Effector memory CD8-positive, alpha-beta T cell (primary cell): ENCODE data around the gene A1BG.

ENCODE experiments used
- ATAC-seq: fragments of 150-1000 bp; cut with Tn5 transposase; replicated peaks from 2 replicates; pipeline ENCODE4 v1.10.0; 2021; ENCODE audit warnings: mild to moderate bottlenecking, moderate library complexity
- DNase-seq, 3 experiments: peaks; one replicate each; pipeline ENCODE4 v3.0.0; 2021
- H3K27ac Mint-ChIP-seq, 2 donors: one replicate each; pipeline ENCODE4 v1.8.0; 2022; ENCODE audit warnings: mild to moderate bottlenecking in 2 of 2, mixed read lengths in 2 of 2, moderate library complexity in 2 of 2
- H3K27me3 Mint-ChIP-seq, 2 donors: one replicate each; pipeline ENCODE4 v1.8.0; 2022; ENCODE audit warnings: mixed read lengths in 2 of 2
- H3K36me3 Mint-ChIP-seq: one replicate; pipeline ENCODE4 v1.8.0; 2022; ENCODE audit warnings: mild to moderate bottlenecking, moderate library complexity, mixed read lengths; ENCODE audit not compliant: insufficient read depth
- H3K4me1 Mint-ChIP-seq, 2 donors: one replicate each; pipeline ENCODE4 v1.8.0; 2022; ENCODE audit warnings: low read depth in 2 of 2, mixed read lengths in 2 of 2
- H3K4me3 Mint-ChIP-seq, 2 donors: one replicate each; pipeline ENCODE4 v1.8.0; 2022; ENCODE audit warnings: mild to moderate bottlenecking in 2 of 2, mixed read lengths in 2 of 2, moderate library complexity in 2 of 2
- H3K9me3 Mint-ChIP-seq, 2 donors: one replicate each; pipeline ENCODE4 v1.8.0; 2022; ENCODE audit warnings: mixed read lengths in 2 of 2

A1BG gene

GRCh38 chr19:58357481-58358145 is 4.3 kb upstream of the A1BG start:
- ATAC-seq (no peak), DNase-seq (no peak)
- Mint-ChIP-seq H3K4me3 (peak overlapping the region in 1 of 2 donors; percentile 71), H3K27me3 (no peaks in the 10 kb centered on the region), H3K9me3 (no peaks in the 10 kb centered on the region), H3K27ac (no peak overlapping the region), H3K36me3 (peaks cover 23% of the 10 kb centered on the region), H3K4me1 (peaks cover 7 to 10% of the 10 kb centered on the region in 2 donors)

GRCh38 chr19:58356766-58357480 is 3.6 kb upstream of the A1BG start:
- ATAC-seq (no peak), DNase-seq (no peak)
- no peak overlapping the region for H3K27ac Mint-ChIP-seq
- no peaks in the 10 kb centered on the region for H3K9me3 Mint-ChIP-seq
- peaks cover 18% of the 10 kb centered on the region for H3K36me3 Mint-ChIP-seq
- H3K4me1 Mint-ChIP-seq = peaks cover 3 to 8% of the 10 kb centered on the region in 2 donors
- peak overlapping the region in 1 of 2 donors; percentile 71 for H3K4me3 Mint-ChIP-seq
- no peaks in the 10 kb centered on the region for H3K27me3 Mint-ChIP-seq

- H3K9me3 Mint-ChIP-seq = no peaks in the 10 kb centered on the region
- DNase-seq (peak in 2 of 3 experiments; percentile 9 to 17), ATAC-seq (peak; percentile 80)
- H3K4me3 Mint-ChIP-seq = peak overlapping the region; percentile 35 to 71
- H3K27ac Mint-ChIP-seq = no peak overlapping the region
- H3K4me1 Mint-ChIP-seq = peaks cover 0 to 6% of the 10 kb centered on the region in 2 donors
- peaks cover 16% of the 10 kb centered on the region for H3K36me3 Mint-ChIP-seq
- no peaks in the 10 kb centered on the region for H3K27me3 Mint-ChIP-seq
Observed at GRCh38 chr19:58355908-58356765, 2.8 kb upstream of the A1BG start.

DNA sequence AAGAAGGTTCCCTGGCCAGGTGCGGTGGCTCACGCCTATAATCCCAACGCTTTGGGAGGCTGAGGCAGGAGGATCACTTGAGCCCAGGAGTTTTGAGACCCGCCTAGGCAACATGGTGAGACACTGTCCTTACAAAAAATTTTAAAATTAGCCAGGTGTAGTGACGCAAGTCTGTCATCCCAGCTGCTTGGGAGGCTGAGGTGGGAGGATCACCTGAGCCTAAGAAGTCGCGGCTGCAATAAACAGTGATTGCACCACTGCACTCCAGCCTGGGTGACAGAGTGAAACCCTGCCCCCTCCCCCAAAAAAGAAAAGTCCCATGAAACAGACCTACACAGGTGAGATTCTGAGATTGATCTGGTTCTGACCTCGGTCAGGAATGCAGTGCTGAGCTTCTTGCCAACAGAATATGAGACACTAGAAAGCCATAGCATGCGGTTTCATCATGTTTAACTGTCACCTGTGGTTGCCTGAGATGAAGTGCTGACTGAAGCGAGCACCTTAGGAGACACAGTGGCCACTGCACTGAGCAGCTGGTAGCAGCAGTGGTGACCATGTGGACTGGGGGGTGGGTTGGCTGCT is 2.0 kb upstream of the A1BG start:
- H3K9me3 Mint-ChIP-seq = no peaks in the 10 kb centered on the region
- H3K4me3 Mint-ChIP-seq = peak overlapping the region; percentile 35 to 43
- H3K27ac Mint-ChIP-seq = no peak overlapping the region
- no peak for DNase-seq
- no peak for ATAC-seq
- H3K36me3 Mint-ChIP-seq = peaks cover 12% of the 10 kb centered on the region
- H3K27me3 Mint-ChIP-seq = no peaks in the 10 kb centered on the region
- H3K4me1 Mint-ChIP-seq = peaks cover 0 to 6% of the 10 kb centered on the region in 2 donors

GRCh38 chr19:58354478-58355030 is 1.3 kb upstream of the A1BG start:
- DNase-seq (no peak), ATAC-seq (no peak)
- no peak overlapping the region for H3K4me3 Mint-ChIP-seq
- H3K9me3 Mint-ChIP-seq = peaks cover 0 to 2% of the 10 kb centered on the region in 2 donors
- H3K27ac Mint-ChIP-seq = no peak overlapping the region
- no peaks in the 10 kb centered on the region for H3K27me3 Mint-ChIP-seq
- peaks cover 12% of the 10 kb centered on the region for H3K36me3 Mint-ChIP-seq
- peaks cover 2 to 6% of the 10 kb centered on the region in 2 donors for H3K4me1 Mint-ChIP-seq

GRCh38 chr19:58353717-58354477 is 605 bp upstream of the A1BG start:
- peaks cover 0 to 2% of the 10 kb centered on the region in 2 donors for H3K9me3 Mint-ChIP-seq
- no peak overlapping the region for H3K27ac Mint-ChIP-seq
- ATAC-seq (no peak), DNase-seq (no peak)
- H3K4me1 Mint-ChIP-seq = peaks cover 4 to 6% of the 10 kb centered on the region in 2 donors
- H3K36me3 Mint-ChIP-seq = peaks cover 6% of the 10 kb centered on the region
- H3K27me3 Mint-ChIP-seq = no peaks in the 10 kb centered on the region
- H3K4me3 Mint-ChIP-seq = no peak overlapping the region

- H3K9me3 Mint-ChIP-seq = peaks cover 0 to 2% of the 10 kb centered on the region in 2 donors
- no peaks in the 10 kb centered on the region for H3K27me3 Mint-ChIP-seq
- H3K4me1 Mint-ChIP-seq = peaks cover 4 to 14% of the 10 kb centered on the region in 2 donors
- ATAC-seq = no peak
- no peak for DNase-seq
- H3K4me3 Mint-ChIP-seq = no peak overlapping the region
- H3K36me3 Mint-ChIP-seq = peaks cover 9% of the 10 kb centered on the region
- H3K27ac Mint-ChIP-seq = peak overlapping the region; percentile 63 to 66
Observed at GRCh38 chr19:58351990-58352755, 1.1 kb downstream of the A1BG start.

DNA sequence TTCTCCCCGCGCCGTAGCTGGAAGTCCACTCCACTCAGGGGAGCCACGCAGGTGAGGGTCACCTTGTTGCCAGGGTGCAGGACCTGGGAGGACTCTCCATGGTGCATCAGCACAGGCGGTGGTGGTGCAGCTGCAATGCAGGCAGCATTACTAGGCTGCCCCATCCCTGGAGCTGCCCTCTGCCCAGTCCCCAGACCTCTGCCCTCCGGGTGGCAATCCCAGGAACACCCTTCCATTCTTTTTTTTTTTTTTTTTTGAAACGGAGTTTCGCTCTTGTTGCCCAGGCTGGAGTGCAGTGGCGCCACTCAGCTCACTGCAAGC is 1.8 kb downstream of the A1BG start:
- H3K27me3 Mint-ChIP-seq = no peaks in the 10 kb centered on the region
- H3K27ac Mint-ChIP-seq = peak overlapping the region in 1 of 2 donors; percentile 66
- H3K4me3 Mint-ChIP-seq = no peak overlapping the region
- ATAC-seq (no peak), DNase-seq (no peak)
- peaks cover 0 to 2% of the 10 kb centered on the region in 2 donors for H3K9me3 Mint-ChIP-seq
- peaks cover 8 to 17% of the 10 kb centered on the region in 2 donors for H3K4me1 Mint-ChIP-seq
- H3K36me3 Mint-ChIP-seq = peaks cover 14% of the 10 kb centered on the region

DNA sequence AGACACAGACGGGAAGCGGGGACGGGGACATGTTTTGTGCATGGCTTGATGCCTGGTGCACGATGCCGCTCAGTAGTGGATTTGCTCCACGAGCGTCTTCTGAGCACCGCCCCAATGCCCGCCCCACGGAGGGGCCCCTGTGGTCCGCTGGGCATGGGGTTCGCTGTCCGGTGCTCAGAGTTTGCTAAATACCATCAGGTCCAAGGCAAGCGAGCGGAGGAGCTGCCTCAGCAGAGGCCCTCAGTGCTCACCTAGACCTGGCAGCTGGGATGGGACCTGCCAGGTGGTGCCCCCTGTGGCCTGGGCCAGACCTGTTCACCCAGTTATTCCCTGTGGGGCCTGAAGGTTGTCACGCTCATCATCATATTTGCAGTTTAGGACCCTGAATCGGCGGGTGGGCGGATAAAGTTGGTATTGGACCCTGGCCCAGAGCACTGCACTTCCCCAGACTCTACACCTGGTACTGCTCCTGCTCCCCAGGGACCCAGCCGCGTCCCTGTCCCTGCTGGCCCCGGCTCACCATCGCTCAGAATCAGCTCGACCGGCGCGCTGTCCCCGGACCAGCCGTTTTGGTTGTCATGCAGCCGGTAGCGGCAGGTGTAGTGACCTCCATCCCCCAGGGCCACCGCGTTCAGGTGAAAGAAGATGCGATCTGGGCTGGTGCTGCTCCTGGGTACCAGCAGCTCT is 2.3 kb downstream of the A1BG start:
- Mint-ChIP-seq H3K4me3 (no peak overlapping the region), H3K9me3 (peaks cover 0 to 2% of the 10 kb centered on the region in 2 donors), H3K27ac (no peak overlapping the region), H3K36me3 (peaks cover 17% of the 10 kb centered on the region), H3K27me3 (no peaks in the 10 kb centered on the region), H3K4me1 (peaks cover 8 to 19% of the 10 kb centered on the region in 2 donors)
- DNase-seq (no peak), ATAC-seq (no peak)

DNA sequence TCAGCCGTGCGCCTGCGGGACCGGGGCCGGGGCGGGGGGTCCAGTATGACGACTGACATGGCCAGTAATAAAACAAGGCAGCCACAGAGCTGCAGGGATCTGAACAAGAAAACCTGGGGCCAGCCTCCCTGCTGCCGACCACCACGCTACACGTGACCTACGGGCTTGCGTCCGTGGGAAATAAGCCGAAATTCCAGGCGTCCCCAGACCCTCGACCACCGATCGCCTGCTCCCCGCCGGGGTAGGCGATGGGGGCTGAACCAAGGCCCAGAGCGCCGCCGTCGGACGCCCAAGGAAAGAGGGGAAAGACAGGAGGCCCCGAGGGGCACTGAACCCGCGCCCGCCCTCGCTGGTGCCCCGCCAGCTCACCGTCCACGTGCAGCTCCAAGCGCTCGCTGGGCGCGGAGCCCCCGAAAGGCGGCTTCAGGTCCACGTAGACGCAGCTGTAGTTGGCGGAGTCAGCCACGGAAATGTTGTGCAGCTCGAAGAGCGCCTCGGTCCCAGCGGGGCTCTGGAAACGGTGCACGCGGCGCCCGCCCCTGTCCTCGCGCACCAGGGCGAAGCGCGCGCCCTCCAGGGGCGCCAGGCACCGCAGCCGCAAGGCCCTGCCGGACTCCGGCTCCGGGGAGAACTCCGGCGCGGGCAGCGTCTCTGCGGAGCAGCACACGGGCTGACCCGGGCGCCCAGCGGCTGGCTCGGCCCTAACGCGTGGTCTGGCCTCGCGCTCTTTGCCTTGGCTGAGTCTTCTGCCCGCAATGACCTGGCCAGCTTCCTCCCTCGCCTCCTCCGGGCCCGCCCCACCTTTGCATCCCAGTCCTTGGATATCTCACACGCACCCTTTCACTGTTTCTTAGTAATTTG is 3.1 kb downstream of the A1BG start:
- Mint-ChIP-seq H3K36me3 (peaks cover 17% of the 10 kb centered on the region), H3K9me3 (peaks cover 0 to 2% of the 10 kb centered on the region in 2 donors), H3K4me3 (no peak overlapping the region), H3K27me3 (no peaks in the 10 kb centered on the region), H3K4me1 (peaks cover 10 to 24% of the 10 kb centered on the region in 2 donors), H3K27ac (no peak overlapping the region)
- no peak for ATAC-seq
- no peak for DNase-seq

DNA sequence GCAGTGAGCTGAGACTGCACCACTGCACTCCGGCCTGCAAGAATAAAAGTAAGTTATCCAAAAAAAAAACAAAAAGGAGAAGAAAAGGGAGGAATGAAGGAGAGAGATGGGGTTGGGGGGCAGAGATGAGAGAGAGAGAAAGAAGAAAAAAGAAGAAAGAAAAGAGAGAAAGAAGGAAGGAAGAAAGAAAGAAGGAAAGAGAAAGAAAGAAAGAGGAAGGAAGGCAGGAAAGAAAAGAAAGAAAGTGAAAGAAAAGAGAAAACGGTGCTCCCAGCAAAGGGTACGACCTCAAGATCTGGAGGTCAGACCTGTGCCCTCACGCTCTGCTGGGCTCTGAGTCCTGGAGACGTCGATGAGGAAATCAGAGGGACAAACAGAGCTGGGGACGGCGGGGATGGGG is 3.7 kb downstream of the A1BG start:
- no peak overlapping the region for H3K27ac Mint-ChIP-seq
- peaks cover 17% of the 10 kb centered on the region for H3K36me3 Mint-ChIP-seq
- peaks cover 10 to 27% of the 10 kb centered on the region in 2 donors for H3K4me1 Mint-ChIP-seq
- peaks cover 0 to 2% of the 10 kb centered on the region in 2 donors for H3K9me3 Mint-ChIP-seq
- no peak for DNase-seq
- no peak overlapping the region for H3K4me3 Mint-ChIP-seq
- ATAC-seq = no peak
- no peaks in the 10 kb centered on the region for H3K27me3 Mint-ChIP-seq
